Measurements from ENCODE around the gene PRPF6. TPM values are rescaled to one million over a fixed set of nuclear protein-coding genes. Genes with fewer than 3 reads are reported as not detected.
A peak's percentile ranks its signal among the peaks of the same experiment; 100 is the strongest.

The PRPF6 gene
- total and polyA plus RNA-seq, 2 of the 13 experiments (the other 11 are each of a cell fraction or from before 2014, with no cell fraction given), result 63.7 to 101 TPM

- Histone ChIP-seq H3K4me2 (ENCODE audit: low read depth, low read length) (peak overlapping the region; percentile 70), H3K79me2 (ENCODE audit: insufficient read depth, low read length) (peaks cover 4% of the 10 kb centered on the region), H4K20me1 (ENCODE audit: insufficient read depth, low read length) (no peaks in the 10 kb centered on the region), H3K9ac (ENCODE audit: insufficient read depth, low read depth, low read length) (peak overlapping the region; percentile 51; the same call in 1 of the 2 replicates), H2AFZ (ENCODE audit: low read length) (no peak overlapping the region), H3K4me3 (replicated peaks in 1 of 3; ENCODE audit: insufficient read depth in 1 of 3, low read depth in 2 of 3, low read length in 3 of 3) (peak overlapping the region in 2 of 3 experiments; percentile 77 to 88; a peak in 3 of 6 replicates), H3K9me3 (ENCODE audit: low read length) (no peaks in the 10 kb centered on the region), H3K27ac (ENCODE audit: extremely low read length, insufficient read depth, low read length) (no peak overlapping the region), H3K36me3 (replicated peaks in 1 of 2; ENCODE audit: control insufficient read depth in 1 of 2, insufficient read depth in 2 of 2, low read length in 2 of 2) (no peaks in the 10 kb centered on the region), H3K27me3 (ENCODE audit: control insufficient read depth in 1 of 2, insufficient read depth in 2 of 2, low read length in 2 of 2) (no peaks in the 10 kb centered on the region; a peak in 1 of 5 replicates), H3K4me1 (ENCODE audit: insufficient read depth, low read length) (peaks cover 66% of the 10 kb centered on the region)
- FAIRE-seq (no peak), ATAC-seq (no peak), DNase-seq (ENCODE audit: low spot score) (no peak)
- ChIA-PET CTCF (ENCODE audit: low intra/inter-chr PET ratio, low total read pairs) (no interaction called here), POLR2A (interaction anchor here (9.4 kb wide), 1 partner anchor 8 kb away, joined by 252 read pairs; the partner anchor contains the start of gene C20orf204)
- in situ Hi-C loops (cut with HindIII; ENCODE audit: extremely low pct_ligation_motif_present, low pct_unique_long_range_greater_than_20kb) (no loop called here), intact Hi-C loops (cut with micrococcal nuclease; ENCODE audit: unreplicated experiment) (no loop called here)
- BruUV-seq (replicated peaks), result no TSS peak
- 75% methylated on average over 98 of the region's 101 CpGs for WGBS (ENCODE audit: low lambda C conversion rate)
- TF ChIP-seq TCF12 (IDR thresholded peaks at IDR 0.05) (no peak), TCF12 (CRISPR knock-in tag; IDR thresholded peaks at IDR 0.05) (no peak), HIC2 (CRISPR knock-in tag; IDR thresholded peaks at IDR 0.05; ENCODE audit: low read depth) (0 out of 2 replicates have a peak, but pooled peaks have one; percentile 28), ZNF784 (CRISPR knock-in tag; IDR thresholded peaks at IDR 0.05; ENCODE audit: borderline replicate concordance) (peak; percentile 28; the same call in 1 of the 2 replicates), MED8 (CRISPR knock-in tag; IDR thresholded peaks at IDR 0.05; ENCODE audit: insufficient replicate concordance) (no peak), ZNF768 (CRISPR knock-in tag; IDR thresholded peaks at IDR 0.05) (peak; percentile 47; the same call in 1 of the 2 replicates), FOXA3 (CRISPR knock-in tag; IDR thresholded peaks at IDR 0.05) (no peak), FOSL2 (CRISPR knock-in tag; IDR thresholded peaks at IDR 0.05) (no peak), PRPF4 (IDR thresholded peaks at IDR 0.05; ENCODE audit: low read depth, low read length, poor library complexity, severe bottlenecking) (peak; percentile 33), AHR (CRISPR knock-in tag; IDR thresholded peaks at IDR 0.05) (0 out of 2 replicates have a peak, but pooled peaks have one; percentile 19), ZNF746 (CRISPR knock-in tag; IDR thresholded peaks at IDR 0.05) (0 out of 2 replicates have a peak, but pooled peaks have one; percentile 13), TP53 (CRISPR knock-in tag; conservative IDR thresholded peaks at IDR 0.05) (no peak), ZNF777 (CRISPR knock-in tag; IDR thresholded peaks at IDR 0.05) (peak; percentile 67; the same call in 1 of the 2 replicates), ZNF329 (CRISPR knock-in tag; IDR thresholded peaks at IDR 0.05; ENCODE audit: low read depth) (0 out of 2 replicates have a peak, but pooled peaks have one; percentile 10), MXD3 (CRISPR knock-in tag; IDR thresholded peaks at IDR 0.05) (0 out of 2 replicates have a peak, but pooled peaks have one; percentile 27), GPN1 (CRISPR knock-in tag; IDR thresholded peaks at IDR 0.05; ENCODE audit: borderline replicate concordance) (0 out of 2 replicates have a peak, but pooled peaks have one; percentile 20), ZNF205 (CRISPR knock-in tag; IDR thresholded peaks at IDR 0.05) (0 out of 2 replicates have a peak, but pooled peaks have one; percentile 4), SUZ12 (IDR thresholded peaks at IDR 0.05; ENCODE audit: low read depth, low read length) (no peak), ZNF615 (CRISPR knock-in tag; IDR thresholded peaks at IDR 0.05; ENCODE audit: borderline replicate concordance) (no peak), RBFOX2 (IDR thresholded peaks at IDR 0.05; ENCODE audit: low read depth, low read length) (0 out of 2 replicates have a peak, but pooled peaks have one; percentile 49), TEAD2 (CRISPR knock-in tag; IDR thresholded peaks at IDR 0.05) (no peak), HNRNPK (IDR thresholded peaks at IDR 0.05; ENCODE audit: low read depth, low read length, poor library complexity, severe bottlenecking) (peak; percentile 63), BORCS8-MEF2B (CRISPR knock-in tag; IDR thresholded peaks at IDR 0.05) (0 out of 2 replicates have a peak, but pooled peaks have one; percentile 26)
Observed at GRCh38 chr20:64048402-64049044, 67.6 kb downstream of the PRPF6 start.

Measured in HepG2 (cell line).